Lung (tissue), 16 donors: Measurements from ENCODE around the gene CEP170. TPM values are rescaled to one million over a fixed set of nuclear protein-coding genes. Genes with fewer than 3 reads are reported as not detected.

Experiments used
- ATAC-seq: fragments of 200-7000 bp; cut with Tn5 transposase; one replicate; pipeline ENCODE4 v1.9.1; 2020; ENCODE audit warnings: moderate number of reproducible peaks; ENCODE audit not compliant: insufficient read depth, low FRiP score
- DNase-seq, 3 donors: peaks; one replicate each; pipeline ENCODE4 v3.0.0-alpha.2; 2013 to 2017
- H3K27ac ChIP-seq, 2 donors: one replicate each; pipeline ENCODE4 v1.5.1; 2013; ENCODE audit warnings: mild to moderate bottlenecking in 2 of 2, moderate library complexity in 2 of 2, control low read depth in 1 of 2, inconsistent platforms in 1 of 2, low read depth in 1 of 2, low read length in 1 of 2
- H3K27me3 ChIP-seq, 3 donors: one replicate each; pipeline ENCODE4 v1.5.1; 2013; ENCODE audit warnings: low read length in 2 of 3; ENCODE audit not compliant: control insufficient read depth in 3 of 3, insufficient read depth in 3 of 3
- H3K36me3 ChIP-seq, 4 donors: one replicate each; pipeline ENCODE4 v1.5.1; 2013; ENCODE audit warnings: low read length in 4 of 4, mild to moderate bottlenecking in 1 of 4, moderate library complexity in 1 of 4; ENCODE audit not compliant: control insufficient read depth in 4 of 4, insufficient read depth in 4 of 4
- H3K4me1 ChIP-seq, 5 donors: one replicate each; pipeline ENCODE4 v1.5.1; 2013; ENCODE audit warnings: low read length in 5 of 5, mild to moderate bottlenecking in 2 of 5, moderate library complexity in 1 of 5; ENCODE audit not compliant: control insufficient read depth in 5 of 5, insufficient read depth in 5 of 5
- H3K4me3 ChIP-seq: one replicate; pipeline ENCODE4 v1.5.1; 2013; ENCODE audit warnings: mild to moderate bottlenecking, control low read depth, moderate library complexity
- H3K9ac ChIP-seq, 2 donors: one replicate each; pipeline ENCODE4 v1.5.1; 2013; ENCODE audit warnings: low read length in 2 of 2, control low read depth in 1 of 2; ENCODE audit not compliant: insufficient read depth in 1 of 2
- H3K9me3 ChIP-seq, 4 donors: one replicate each; pipeline ENCODE4 v1.5.1; 2013; ENCODE audit warnings: low read length in 3 of 4, mild to moderate bottlenecking in 1 of 4, moderate library complexity in 1 of 4; ENCODE audit not compliant: control insufficient read depth in 4 of 4, insufficient read depth in 3 of 4
- WGBS, 2 donors: extraction: QIAGEN DNeasy Blood & Tissue Kit; methylation state at CpG; one replicate each; pipeline ENCODE4 v1.1.7; 2013; 5-methylcytosine and 5-hydroxymethylcytosine counted together
- long read RNA-seq, 5 donors: transcript quantifications; one replicate each; lab custom pipeline, GENCODE V29; 2026
- polyA plus RNA-seq, 2 donors: library from polyadenylated mRNA; stranded (reverse); fragments of 200-250 nt; gene quantifications; one replicate each; pipeline ENCODE4 v1.2.1, GENCODE V29; 2013
- total RNA-seq, 2 donors: library from RNA; depleted of rRNA in 1 of 2; stranded (reverse); fragments of >200 nt in 1 of 2; gene quantifications; one replicate each; pipeline ENCODE4 v1.2.1, GENCODE V29; 2014 to 2021
- TF ChIP-seq, protein P1 (sequence below): IDR thresholded peaks from 2 replicates; pipeline ENCODE4 v1.5.1; 2012; ENCODE audit warnings: mild to moderate bottlenecking; ENCODE audit errors: control extremely low read depth, extremely low read depth
- donor health status: control.
- donor health status: control.
- donor health status: Bipolar disorder and iron deficiency.
- donor health status: healthy.
- donor health status: DM: yes; HTN: yes; CAD: no.

Gene CEP170
- 100 to 1,000 TPM in 1 of 2 donors, 10 to 100 TPM in 1; 87.1 to 113 TPM for total RNA-seq
- 10 to 100 TPM; 24.2 to 24.5 TPM for polyA plus RNA-seq
- long read RNA-seq, donor 1 = 0 reads
- long read RNA-seq, donor 2, partial matches to known transcripts = 0 of 2 reads
- long read RNA-seq, donor 2, other reads (novel, unspliced or antisense) = 0 of 2 reads
- long read RNA-seq, donor 3, partial matches to known transcripts = 31 of 32 reads
- long read RNA-seq, donor 3, other reads (novel, unspliced or antisense) = 0 of 32 reads
- long read RNA-seq, donor 4, partial matches to known transcripts = 6 of 6 reads
- long read RNA-seq, donor 4, other reads (novel, unspliced or antisense) = 0 of 6 reads
- long read RNA-seq, donor 5, partial matches to known transcripts = 26 of 32 reads
- long read RNA-seq, donor 5, other reads (novel, unspliced or antisense) = 5 of 32 reads

GRCh38 chr1:243254927-243255790, at the start of gene CEP170:
Gene CEP170 (minus strand): TSS chr1:243255281. CDS start chr1:243225280, 30,001 bp downstream.
- H3K9ac ChIP-seq = peak within 1 kb of the TSS; percentile 88 to 91
- H3K4me3 ChIP-seq = peak within 1 kb of the TSS; percentile 90
- no peaks in the 10 kb centered on the region for H3K27me3 ChIP-seq
- ATAC-seq (peak; percentile 74), DNase-seq (peak; percentile 99 to 100 (median 99))
- peak within 1 kb of the TSS; percentile 91 to 95 for H3K27ac ChIP-seq
- H3K9me3 ChIP-seq = no peaks in the 10 kb centered on the region
- peaks cover 0 to 1% (median 0%) of the 10 kb centered on the region in 4 donors for H3K36me3 ChIP-seq
- TF ChIP-seq, protein P1, sequence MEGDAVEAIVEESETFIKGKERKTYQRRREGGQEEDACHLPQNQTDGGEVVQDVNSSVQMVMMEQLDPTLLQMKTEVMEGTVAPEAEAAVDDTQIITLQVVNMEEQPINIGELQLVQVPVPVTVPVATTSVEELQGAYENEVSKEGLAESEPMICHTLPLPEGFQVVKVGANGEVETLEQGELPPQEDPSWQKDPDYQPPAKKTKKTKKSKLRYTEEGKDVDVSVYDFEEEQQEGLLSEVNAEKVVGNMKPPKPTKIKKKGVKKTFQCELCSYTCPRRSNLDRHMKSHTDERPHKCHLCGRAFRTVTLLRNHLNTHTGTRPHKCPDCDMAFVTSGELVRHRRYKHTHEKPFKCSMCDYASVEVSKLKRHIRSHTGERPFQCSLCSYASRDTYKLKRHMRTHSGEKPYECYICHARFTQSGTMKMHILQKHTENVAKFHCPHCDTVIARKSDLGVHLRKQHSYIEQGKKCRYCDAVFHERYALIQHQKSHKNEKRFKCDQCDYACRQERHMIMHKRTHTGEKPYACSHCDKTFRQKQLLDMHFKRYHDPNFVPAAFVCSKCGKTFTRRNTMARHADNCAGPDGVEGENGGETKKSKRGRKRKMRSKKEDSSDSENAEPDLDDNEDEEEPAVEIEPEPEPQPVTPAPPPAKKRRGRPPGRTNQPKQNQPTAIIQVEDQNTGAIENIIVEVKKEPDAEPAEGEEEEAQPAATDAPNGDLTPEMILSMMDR = no peak
- peaks cover 0 to 40% (median 5%) of the 10 kb centered on the region in 5 donors for H3K4me1 ChIP-seq
- 0% methylated on average over 56 to 74 of the region's 74 CpGs for WGBS, 2 donors

- H3K9me3 ChIP-seq = no peaks in the 10 kb centered on the region
- no peaks in the 10 kb centered on the region for H3K27me3 ChIP-seq
- 74 to 82% methylated on average over 2 of the region's 2 CpGs for WGBS, 2 donors
- H3K4me1 ChIP-seq = no peaks in the 10 kb centered on the region
- TF ChIP-seq, protein P1 = no peak
- peak; percentile 62 for ATAC-seq
- H3K9ac ChIP-seq = no peak overlapping the region
- H3K27ac ChIP-seq = no peak overlapping the region
- no peak overlapping the region for H3K4me3 ChIP-seq
- peaks cover 2 to 17% (median 9%) of the 10 kb centered on the region in 4 donors for H3K36me3 ChIP-seq
- no peak for DNase-seq
Observed at GRCh38 chr1:243301059-243301458, 46.0 kb upstream of the CEP170 start.

DNA sequence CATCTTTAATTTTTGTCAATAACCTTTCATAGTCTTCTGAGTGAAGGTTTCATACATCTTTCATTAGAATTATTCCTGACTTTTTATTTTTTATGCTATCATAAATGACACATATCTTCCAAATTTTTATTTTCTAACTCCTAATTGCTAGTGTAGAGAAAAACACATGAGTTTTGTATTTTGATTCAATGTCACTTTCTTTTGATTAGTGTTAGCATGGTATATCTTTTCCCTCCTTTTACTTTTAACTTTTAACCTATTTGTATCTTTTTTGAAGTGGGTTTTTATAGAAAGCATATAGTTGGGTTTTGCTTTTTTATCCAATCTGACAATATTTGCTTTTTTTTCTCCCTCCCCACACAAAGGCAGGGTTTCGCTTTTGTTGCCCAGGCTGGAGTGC, 44.0 kb upstream of the CEP170 start:
- 96 to 100% methylated on average over 1 of the region's 1 CpG for WGBS, 2 donors
- Histone ChIP-seq H3K27ac (no peak overlapping the region), H3K9ac (no peak overlapping the region), H3K36me3 (peaks cover 2 to 17% (median 11%) of the 10 kb centered on the region in 4 donors), H3K4me3 (no peak overlapping the region), H3K27me3 (no peaks in the 10 kb centered on the region), H3K9me3 (no peaks in the 10 kb centered on the region), H3K4me1 (no peaks in the 10 kb centered on the region)
- DNase-seq (no peak), ATAC-seq (no peak)
- TF ChIP-seq, protein P1 = no peak
